ENCODE data around the gene ELMO1. TPM values are rescaled to one million over a fixed set of nuclear protein-coding genes. Genes with fewer than 3 reads are reported as not detected.

Gene ELMO1
- total and polyA plus RNA-seq, 2 of the 13 experiments (the other 11 are each of a cell fraction or from before 2014, with no cell fraction given) = 0.11 to 0.17 TPM

GRCh38 chr7:36860681-36861080 is 588.0 kb downstream of the ELMO1 start:
- H3K79me2 ChIP-seq (ENCODE audit: insufficient read depth, low read length) = no peaks in the 10 kb centered on the region
- TF ChIP-seq TRIM22 (IDR thresholded peaks at IDR 0.05) (no peak), PBX2 (CRISPR knock-in tag; IDR thresholded peaks at IDR 0.05) (no peak), ZNF850 (CRISPR knock-in tag; conservative IDR thresholded peaks at IDR 0.05) (no peak), BRD4 (CRISPR knock-in tag; IDR thresholded peaks at IDR 0.05) (no peak), JUND (CRISPR knock-in tag; IDR thresholded peaks at IDR 0.05) (no peak), POLR2AphosphoS2 (IDR thresholded peaks at IDR 0.05; ENCODE audit: low read depth, low read length) (no peak), ZNF513 (CRISPR knock-in tag; conservative IDR thresholded peaks at IDR 0.05) (no peak), HMGA1 (CRISPR knock-in tag; conservative IDR thresholded peaks at IDR 0.05) (no peak), ZMYM3 (CRISPR knock-in tag; IDR thresholded peaks at IDR 0.05) (no peak), ZNF788 (CRISPR knock-in tag; IDR thresholded peaks at IDR 0.05; ENCODE audit: borderline replicate concordance) (no peak)
- H2AFZ ChIP-seq (ENCODE audit: low read length) = no peak overlapping the region
- no peaks in the 10 kb centered on the region for H3K36me3 ChIP-seq (replicated peaks in 1 of 2; ENCODE audit: control insufficient read depth in 1 of 2, insufficient read depth in 2 of 2, low read length in 2 of 2)
- intact Hi-C loops (cut with micrococcal nuclease; ENCODE audit: unreplicated experiment) (loop anchor here (5.0 kb wide), 1 partner anchor 723 kb away; no protein-coding TSS in a partner anchor), in situ Hi-C loops (cut with HindIII; ENCODE audit: extremely low pct_ligation_motif_present, low pct_unique_long_range_greater_than_20kb) (no loop called here)
- H3K4me2 ChIP-seq (ENCODE audit: low read depth, low read length) = no peak overlapping the region
- 83% methylated on average over 2 of the region's 2 CpGs for WGBS (ENCODE audit: low lambda C conversion rate)
- DNase-seq (ENCODE audit: low spot score) (no peak), FAIRE-seq (no peak), ATAC-seq (no peak)
- no peak overlapping the region for H3K27ac ChIP-seq (ENCODE audit: extremely low read length, insufficient read depth, low read length)
- H3K9me3 ChIP-seq (ENCODE audit: low read length) = no peaks in the 10 kb centered on the region
- ChIA-PET CTCF (ENCODE audit: low intra/inter-chr PET ratio, low total read pairs) (no interaction called here), POLR2A (no interaction called here)
- no TSS peak for BruUV-seq (replicated peaks)
- no peaks in the 10 kb centered on the region for H4K20me1 ChIP-seq (ENCODE audit: insufficient read depth, low read length)
- peaks cover 37% of the 10 kb centered on the region for H3K4me1 ChIP-seq (ENCODE audit: insufficient read depth, low read length)
- no peak overlapping the region for H3K4me3 ChIP-seq (replicated peaks in 1 of 3; ENCODE audit: insufficient read depth in 1 of 3, low read depth in 2 of 3, low read length in 3 of 3)
- H3K27me3 ChIP-seq (ENCODE audit: control insufficient read depth in 1 of 2, insufficient read depth in 2 of 2, low read length in 2 of 2) = no peaks in the 10 kb centered on the region
- no peak overlapping the region for H3K9ac ChIP-seq (ENCODE audit: insufficient read depth, low read depth, low read length)

Data from HepG2 (cell line).